ENCODE data around the gene TMEM14A.

- TF ChIP-seq CTCF (optimal IDR thresholded peaks at IDR 0.05 in 1 of 3, IDR thresholded peaks at IDR 0.05 in 1 of 3, conservative IDR thresholded peaks at IDR 0.05 in 1 of 3; ENCODE audit: extremely low read depth in 1 of 3, insufficient read depth in 2 of 3, low read length in 3 of 3), result no peak
- no peak for TF ChIP-seq EZH2 (IDR thresholded peaks at IDR 0.05; ENCODE audit: low read length)
These were observed 35.8 kb upstream of the TMEM14A start for GRCh38 chr6:52635049-52635577.

Measured in keratinocyte (primary cell).